CD4-positive, alpha-beta T cell treated with Interleukin-4 for 1 hour (primary cell): ENCODE results near the gene HSPA4.
"Not testable (repeated sequence)": the region's sequence is repeated elsewhere in the genome, so short reads cannot be mapped to it uniquely, and the experiment has no call there.

Experiments
- DNase-seq, 2 donors: peaks; one replicate each; pipeline ENCODE4 v3.0.0-alpha.2; 2020 to 2022

HSPA4 gene

GRCh38 chr5:133128066-133128465, 76.3 kb downstream of the HSPA4 start:
- DNase-seq = no peak

- DNase-seq = no peak
Observed at GRCh38 chr5:133129289-133129688, 77.5 kb downstream of the HSPA4 start.

- DNase-seq = no peak
Observed at GRCh38 chr5:133129950-133130349, 78.1 kb downstream of the HSPA4 start.

- DNase-seq = no peak
Observed at GRCh38 chr5:133130387-133131118, 78.7 kb downstream of the HSPA4 start.

- no peak for DNase-seq
Observed at GRCh38 chr5:133132717-133133116, 80.9 kb downstream of the HSPA4 start.

GRCh38 chr5:133133241-133133640, 81.4 kb downstream of the HSPA4 start:
- DNase-seq = not testable (repeated sequence)

GRCh38 chr5:133136890-133137289, 85.1 kb downstream of the HSPA4 start:
- DNase-seq = not testable (repeated sequence)

- DNase-seq = no peak
Observed at GRCh38 chr5:133140311-133140710, 88.5 kb downstream of the HSPA4 start.

- no peak for DNase-seq
Observed at GRCh38 chr5:133141746-133142145, 89.9 kb downstream of the HSPA4 start.

GRCh38 chr5:133142782-133143181, 91.0 kb downstream of the HSPA4 start:
- DNase-seq = no peak

- DNase-seq = no peak
Observed at GRCh38 chr5:133144245-133144981, 92.6 kb downstream of the HSPA4 start.

- DNase-seq = no peak
Observed at GRCh38 chr5:133145436-133146170, 93.8 kb downstream of the HSPA4 start.

GRCh38 chr5:133147411-133147810, 95.6 kb downstream of the HSPA4 start:
- DNase-seq = no peak

- DNase-seq = no peak
Observed at GRCh38 chr5:133147815-133148567, 96.2 kb downstream of the HSPA4 start.

GRCh38 chr5:133149345-133149744, 97.5 kb downstream of the HSPA4 start:
- no peak for DNase-seq

GRCh38 chr5:133150909-133151544, 99.2 kb downstream of the HSPA4 start:
- no peak for DNase-seq

- no peak for DNase-seq
Observed at GRCh38 chr5:133154274-133155075, 102.7 kb downstream of the HSPA4 start.

- no peak for DNase-seq
Observed at GRCh38 chr5:133155326-133155969, 103.6 kb downstream of the HSPA4 start.
